ENCODE data around the gene SYNDIG1. TPM values are rescaled to one million over a fixed set of nuclear protein-coding genes. Genes with fewer than 3 reads are reported as not detected.

SYNDIG1 gene
- total RNA-seq, 2 experiments from 2014 or later: not detected

DNA sequence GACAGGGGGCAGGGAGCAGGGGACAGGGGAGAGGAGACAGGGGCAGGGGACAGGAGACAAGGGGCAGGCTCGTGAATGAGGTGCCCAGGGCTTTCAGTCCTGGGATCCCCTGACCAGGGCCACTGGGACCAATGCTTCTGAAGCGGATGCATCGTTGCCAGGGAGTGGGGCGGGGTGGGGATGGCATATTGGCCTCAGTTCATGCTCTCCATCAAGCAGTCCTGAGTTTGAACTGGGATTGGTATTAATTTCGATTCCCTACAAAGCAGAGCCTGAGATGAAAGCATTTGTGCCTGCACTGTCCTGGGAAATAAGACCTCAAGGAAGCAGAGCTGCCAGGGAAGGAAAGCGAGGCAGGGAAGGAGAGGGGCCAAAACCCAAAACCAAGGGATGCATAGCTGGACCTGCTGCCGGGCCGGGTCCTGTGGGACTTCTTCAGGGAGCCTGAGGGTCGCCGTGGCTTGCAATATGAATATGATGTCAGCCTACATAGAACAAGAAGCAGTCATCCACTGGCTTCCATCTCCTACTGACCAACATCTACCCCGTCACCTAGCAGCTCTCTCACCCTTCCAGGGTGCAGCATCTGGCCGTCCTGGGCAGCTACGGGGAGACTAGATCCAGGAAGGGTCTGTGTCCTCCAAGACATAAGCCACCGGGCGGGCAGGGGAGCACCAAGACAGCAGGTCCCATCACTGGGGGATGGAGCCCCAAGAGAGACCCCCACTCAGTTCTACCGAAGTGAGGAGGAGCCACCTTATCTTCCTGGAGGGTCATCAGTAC lies 233.3 kb downstream of the SYNDIG1 start:
- ChIA-PET POLR2A (interaction anchor here (0.5 kb wide), 1 partner anchor 18 kb away, joined by 4 read pairs; no protein-coding TSS in a partner anchor), CTCF (ENCODE audit: unreplicated experiment) (no interaction called here)
- H3K79me2 ChIP-seq (ENCODE audit: insufficient read depth, low read depth, low read length): no peaks in the 10 kb centered on the region
- H3K36me3 ChIP-seq (ENCODE audit: insufficient read depth, low read length): no peaks in the 10 kb centered on the region
- H3K4me1 ChIP-seq (ENCODE audit: insufficient read depth, low read length, poor library complexity, severe bottlenecking): no peaks in the 10 kb centered on the region
- no peaks in the 10 kb centered on the region for H4K20me1 ChIP-seq (ENCODE audit: insufficient read depth, low read length)
- intact Hi-C loops (cut with micrococcal nuclease; ENCODE audit: unreplicated experiment): no loop called here
- H3K4me3 ChIP-seq (ENCODE audit: low read depth, low read length, poor library complexity, severe bottlenecking): no peak overlapping the region
- H2AFZ ChIP-seq (ENCODE audit: low read length): no peak overlapping the region
- DNase-seq (ENCODE audit: low spot score): no peak
- TF ChIP-seq CTCF (conservative IDR thresholded peaks at IDR 0.05; ENCODE audit: low read length) (no peak), EZH2phosphoT487 (IDR thresholded peaks at IDR 0.05; ENCODE audit: borderline replicate concordance, low read depth, low read length) (no peak)
- H3K27ac ChIP-seq (ENCODE audit: low read depth, low read length, poor library complexity, severe bottlenecking): no peak overlapping the region
- BruUV-seq (replicated peaks): no TSS peak
- no peak overlapping the region for H3K4me2 ChIP-seq (ENCODE audit: low read length)
- H3K9me2 ChIP-seq (ENCODE audit: insufficient read depth, low read length): no peaks in the 10 kb centered on the region
- H3K9me3 ChIP-seq (ENCODE audit: low read length): no peaks in the 10 kb centered on the region

DNA sequence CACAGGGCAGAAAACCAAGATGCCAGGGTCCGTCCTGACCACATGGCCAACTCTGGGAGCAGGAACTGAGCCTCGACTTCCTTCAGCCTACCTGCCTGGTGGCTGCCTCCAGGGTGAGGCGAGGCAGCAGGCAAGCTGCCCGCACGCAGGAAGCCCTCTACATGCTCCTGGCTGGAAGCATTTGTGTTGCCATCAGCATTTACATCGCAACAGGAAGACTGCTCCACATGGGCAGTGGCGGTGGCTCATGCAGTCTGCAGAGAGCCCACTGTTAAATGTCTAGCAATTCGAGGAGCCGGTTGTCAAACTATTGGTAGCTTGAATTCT lies 233.8 kb downstream of the SYNDIG1 start:
- H3K4me1 ChIP-seq (ENCODE audit: insufficient read depth, low read length, poor library complexity, severe bottlenecking): no peaks in the 10 kb centered on the region
- ChIA-PET POLR2A (no interaction called here), CTCF (ENCODE audit: unreplicated experiment) (no interaction called here)
- no peak overlapping the region for H3K4me2 ChIP-seq (ENCODE audit: low read length)
- H3K27ac ChIP-seq (ENCODE audit: low read depth, low read length, poor library complexity, severe bottlenecking): no peak overlapping the region
- H3K9me2 ChIP-seq (ENCODE audit: insufficient read depth, low read length): no peaks in the 10 kb centered on the region
- no peak for TF ChIP-seq EZH2phosphoT487 (IDR thresholded peaks at IDR 0.05; ENCODE audit: borderline replicate concordance, low read depth, low read length)
- TF ChIP-seq CTCF (conservative IDR thresholded peaks at IDR 0.05; ENCODE audit: low read length): no peak
- no peak overlapping the region for H3K4me3 ChIP-seq (ENCODE audit: low read depth, low read length, poor library complexity, severe bottlenecking)
- no peaks in the 10 kb centered on the region for H3K9me3 ChIP-seq (ENCODE audit: low read length)
- no TSS peak for BruUV-seq (replicated peaks)
- no peak overlapping the region for H2AFZ ChIP-seq (ENCODE audit: low read length)
- no peaks in the 10 kb centered on the region for H3K79me2 ChIP-seq (ENCODE audit: insufficient read depth, low read depth, low read length)
- DNase-seq (ENCODE audit: low spot score): no peak
- H3K36me3 ChIP-seq (ENCODE audit: insufficient read depth, low read length): no peaks in the 10 kb centered on the region
- no peaks in the 10 kb centered on the region for H4K20me1 ChIP-seq (ENCODE audit: insufficient read depth, low read length)
- intact Hi-C loops (cut with micrococcal nuclease; ENCODE audit: unreplicated experiment): no loop called here

GRCh38 chr20:24704899-24705298 lies 235.5 kb downstream of the SYNDIG1 start:
- CTCF ChIA-PET (ENCODE audit: unreplicated experiment): no interaction called here
- Histone ChIP-seq H3K79me2 (ENCODE audit: insufficient read depth, low read depth, low read length) (no peaks in the 10 kb centered on the region), H3K36me3 (ENCODE audit: insufficient read depth, low read length) (no peaks in the 10 kb centered on the region), H3K4me1 (ENCODE audit: insufficient read depth, low read length, poor library complexity, severe bottlenecking) (no peaks in the 10 kb centered on the region), H3K9me3 (ENCODE audit: low read length) (no peaks in the 10 kb centered on the region), H4K20me1 (ENCODE audit: insufficient read depth, low read length) (no peaks in the 10 kb centered on the region), H3K9me2 (ENCODE audit: insufficient read depth, low read length) (no peaks in the 10 kb centered on the region), H3K4me2 (ENCODE audit: low read length) (no peak overlapping the region), H3K27ac (ENCODE audit: low read depth, low read length, poor library complexity, severe bottlenecking) (no peak overlapping the region), H2AFZ (ENCODE audit: low read length) (no peak overlapping the region), H3K4me3 (ENCODE audit: low read depth, low read length, poor library complexity, severe bottlenecking) (no peak overlapping the region)
- intact Hi-C loops (cut with micrococcal nuclease; ENCODE audit: unreplicated experiment): no loop called here
- TF ChIP-seq EZH2phosphoT487 (IDR thresholded peaks at IDR 0.05; ENCODE audit: borderline replicate concordance, low read depth, low read length): no peak
- TF ChIP-seq CTCF (conservative IDR thresholded peaks at IDR 0.05; ENCODE audit: low read length): no peak
- DNase-seq (ENCODE audit: low spot score): no peak
- no TSS peak for BruUV-seq (replicated peaks)
- POLR2A ChIA-PET: no interaction called here
